Measurements from ENCODE around the gene SCT.

The SCT gene

DNA sequence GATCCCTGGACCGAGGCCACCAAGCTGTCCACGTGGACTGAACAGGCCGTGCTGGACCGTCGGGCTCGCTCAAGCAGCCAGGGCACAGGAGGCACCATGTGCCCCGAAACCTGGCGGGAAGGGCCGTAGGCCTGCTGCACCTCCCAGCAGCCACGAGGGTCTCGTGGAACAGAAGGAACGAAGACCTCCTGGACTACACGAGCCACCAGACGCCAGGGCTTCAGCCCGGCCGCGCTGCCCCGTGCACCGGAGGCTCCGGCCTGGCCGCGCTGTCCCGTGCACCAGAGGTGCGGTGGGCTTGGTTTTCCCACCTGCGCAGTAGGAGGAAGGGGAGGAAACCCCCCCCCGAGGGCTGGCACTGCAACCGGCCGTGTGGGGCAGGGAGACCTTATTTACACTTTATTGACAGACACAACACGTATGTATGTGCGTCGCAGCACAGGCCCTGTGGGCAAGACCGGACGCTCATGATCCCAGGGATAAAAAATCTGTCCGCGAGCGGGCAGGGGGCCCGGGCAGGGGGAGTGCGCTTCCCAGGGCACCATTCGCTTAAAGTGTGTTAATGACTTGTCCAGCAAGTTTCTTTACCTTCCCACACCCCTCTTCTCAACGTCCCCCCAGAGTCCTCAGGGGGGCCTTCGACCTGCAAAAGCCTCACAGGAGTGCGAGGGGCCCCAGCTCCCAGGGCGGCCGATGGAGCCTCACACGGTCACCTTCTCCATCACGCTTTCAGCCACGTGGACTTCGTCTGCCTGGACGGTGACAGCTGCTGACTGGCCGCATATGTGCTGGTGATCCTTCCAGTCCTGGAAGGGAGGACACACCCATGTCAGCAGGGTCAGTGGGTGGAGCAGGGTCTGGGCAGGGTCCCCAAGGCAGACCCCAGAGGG is 17.1 kb upstream of the SCT start:
- DNase-seq (ENCODE audit: low read depth in 2 of 2): no peak

- no peak for DNase-seq (ENCODE audit: low read depth in 2 of 2)
Observed at GRCh38 chr11:643366-643765, 16.4 kb upstream of the SCT start.

GRCh38 chr11:641806-642370 is 14.9 kb upstream of the SCT start:
- DNase-seq (ENCODE audit: low read depth in 2 of 2): no peak

DNA sequence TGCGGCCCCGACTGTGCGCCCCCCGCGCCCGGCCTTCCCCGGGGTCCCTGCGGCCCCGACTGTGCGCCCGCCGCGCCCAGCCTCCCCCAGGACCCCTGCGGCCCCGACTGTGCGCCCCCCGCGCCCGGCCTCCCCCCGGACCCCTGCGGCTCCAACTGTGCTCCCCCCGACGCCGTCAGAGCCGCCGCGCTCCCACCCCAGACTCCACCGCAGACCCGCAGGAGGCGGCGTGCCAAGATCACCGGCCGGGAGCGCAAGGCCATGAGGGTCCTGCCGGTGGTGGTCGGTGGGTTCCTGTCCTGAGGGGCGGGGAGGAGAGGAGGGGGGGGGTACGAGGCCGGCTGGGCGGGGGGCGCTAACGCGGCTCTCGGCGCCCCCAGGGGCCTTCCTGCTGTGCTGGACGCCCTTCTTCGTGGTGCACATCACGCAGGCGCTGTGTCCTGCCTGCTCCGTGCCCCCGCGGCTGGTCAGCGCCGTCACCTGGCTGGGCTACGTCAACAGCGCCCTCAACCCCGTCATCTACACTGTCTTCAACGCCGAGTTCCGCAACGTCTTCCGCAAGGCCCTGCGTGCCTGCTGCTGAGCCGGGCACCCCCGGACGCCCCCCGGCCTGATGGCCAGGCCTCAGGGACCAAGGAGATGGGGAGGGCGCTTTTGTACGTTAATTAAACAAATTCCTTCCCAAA is 13.2 kb upstream of the SCT start:
- no peak for DNase-seq (ENCODE audit: low read depth in 2 of 2)

GRCh38 chr11:639332-639955 is 12.5 kb upstream of the SCT start:
- no peak for DNase-seq (ENCODE audit: low read depth in 2 of 2)

DNA sequence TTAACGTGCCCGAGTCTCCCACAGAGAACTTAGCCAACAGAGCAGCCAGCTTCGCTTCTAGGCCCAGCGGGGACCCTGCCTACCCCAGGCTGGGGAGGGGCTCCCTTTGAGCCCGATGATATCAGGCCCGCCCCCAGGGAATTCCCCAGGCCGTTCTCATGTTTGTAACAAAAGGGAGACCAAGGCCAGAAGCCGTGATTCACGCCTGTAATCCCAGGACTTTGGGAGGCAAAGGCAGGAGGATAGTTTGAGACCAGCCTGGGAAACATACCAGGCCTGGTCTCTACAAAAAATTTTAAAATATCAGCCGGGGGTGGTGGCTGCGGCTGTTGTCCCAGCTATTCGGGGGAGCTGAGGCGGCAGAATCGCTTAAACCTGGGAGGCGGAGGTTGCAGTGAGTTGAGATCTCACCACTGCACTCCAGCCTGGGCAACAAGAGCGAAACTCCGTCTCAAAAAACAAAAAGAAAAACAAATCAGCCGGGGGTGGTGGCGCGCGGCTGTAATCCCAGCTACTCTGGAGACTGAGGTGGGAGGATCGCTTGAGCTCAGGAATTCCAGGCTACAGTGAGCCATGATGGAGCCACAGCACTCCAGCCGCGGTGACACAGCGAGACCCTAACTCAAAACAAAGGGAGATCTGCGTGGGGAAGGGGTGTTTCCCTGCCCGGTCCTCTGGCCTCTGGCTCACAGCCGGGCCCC is 11.8 kb upstream of the SCT start:
- no peak for DNase-seq (ENCODE audit: low read depth in 2 of 2)

DNA sequence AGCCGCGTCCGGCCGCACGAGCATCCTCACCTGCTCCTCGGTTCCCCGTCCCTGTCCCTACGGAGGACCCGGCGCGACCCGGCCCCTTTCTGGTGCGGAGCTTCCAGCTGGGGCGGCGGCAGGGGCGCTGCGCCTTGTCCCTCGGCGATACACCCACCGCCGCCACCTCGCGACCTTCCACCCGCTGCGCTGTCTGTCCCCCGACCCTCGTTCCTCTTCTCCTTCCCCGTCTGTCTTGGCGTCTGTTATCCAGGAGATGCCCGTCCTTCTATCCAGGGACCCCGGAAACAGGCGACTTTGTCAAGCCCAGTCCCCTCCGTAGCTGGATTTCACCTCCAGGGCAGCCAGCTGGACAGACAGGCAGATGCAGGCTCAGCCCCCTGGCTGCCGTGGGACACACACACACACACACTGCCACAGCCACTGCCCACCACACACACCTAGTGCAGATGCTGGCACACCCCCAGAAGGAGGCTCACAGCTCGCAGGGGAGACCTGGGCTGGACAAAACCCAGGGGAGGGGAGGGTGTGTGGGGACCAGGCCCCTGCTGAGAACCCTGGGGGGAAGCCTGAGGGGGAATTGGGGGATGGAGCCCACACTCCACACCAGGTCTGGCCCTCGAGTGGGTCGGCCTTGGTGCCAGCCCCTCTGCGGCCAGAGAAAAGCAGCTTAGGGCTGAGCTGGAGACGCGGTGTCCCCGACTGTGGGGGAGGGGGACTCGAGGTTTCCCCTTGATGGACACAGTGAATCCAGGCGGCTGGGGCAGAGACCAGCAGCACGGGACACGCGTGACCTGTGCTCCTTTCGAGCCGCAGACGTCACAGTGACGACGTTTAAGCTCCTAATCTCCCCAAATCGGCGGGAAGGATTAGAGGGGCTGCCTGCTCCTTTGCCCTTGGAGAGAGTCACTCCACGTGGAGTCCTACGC is 10.9 kb upstream of the SCT start:
- no peak for DNase-seq (ENCODE audit: low read depth in 2 of 2)

DNA sequence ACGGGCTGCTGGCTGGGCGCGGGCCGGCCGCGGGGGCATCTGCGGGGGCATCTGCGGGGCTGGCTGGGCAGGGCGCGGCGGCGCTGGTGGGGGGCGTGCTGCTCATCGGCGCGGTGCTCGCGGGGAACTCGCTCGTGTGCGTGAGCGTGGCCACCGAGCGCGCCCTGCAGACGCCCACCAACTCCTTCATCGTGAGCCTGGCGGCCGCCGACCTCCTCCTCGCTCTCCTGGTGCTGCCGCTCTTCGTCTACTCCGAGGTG is 10.3 kb upstream of the SCT start:
- DNase-seq (ENCODE audit: low read depth in 2 of 2): no peak

GRCh38 chr11:636511-637332 is 9.7 kb upstream of the SCT start, which contains the start of gene DRD4:
Gene DRD4, plus strand, starts transcription at chr11:637269. Its CDS starts 36 bp downstream, at chr11:637305.
- no peak for DNase-seq (ENCODE audit: low read depth in 2 of 2)

- DNase-seq (ENCODE audit: low read depth in 2 of 2): no peak
Observed at GRCh38 chr11:635945-636510, 9.0 kb upstream of the SCT start.

GRCh38 chr11:630871-631270 is 3.9 kb upstream of the SCT start:
- DNase-seq (ENCODE audit: low read depth in 2 of 2): no peak

DNA sequence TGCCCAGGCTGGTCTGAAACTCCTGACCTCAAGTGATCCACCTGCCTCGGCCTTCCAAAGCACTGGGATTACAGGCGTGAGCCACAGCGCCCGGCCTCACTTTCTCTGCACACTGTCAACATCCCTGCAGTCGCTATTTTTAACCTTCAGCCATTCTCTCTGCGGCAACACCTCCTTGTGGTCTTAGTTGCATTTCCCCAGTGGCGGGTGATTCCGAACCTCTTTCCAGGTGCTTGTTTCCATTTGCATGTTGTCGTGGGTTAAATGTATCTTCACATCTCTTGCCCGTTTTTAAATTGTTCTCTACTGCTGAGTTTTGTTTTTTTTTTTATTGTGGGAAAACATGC is 2.2 kb upstream of the SCT start:
- DNase-seq (ENCODE audit: low read depth in 2 of 2): no peak

DNA sequence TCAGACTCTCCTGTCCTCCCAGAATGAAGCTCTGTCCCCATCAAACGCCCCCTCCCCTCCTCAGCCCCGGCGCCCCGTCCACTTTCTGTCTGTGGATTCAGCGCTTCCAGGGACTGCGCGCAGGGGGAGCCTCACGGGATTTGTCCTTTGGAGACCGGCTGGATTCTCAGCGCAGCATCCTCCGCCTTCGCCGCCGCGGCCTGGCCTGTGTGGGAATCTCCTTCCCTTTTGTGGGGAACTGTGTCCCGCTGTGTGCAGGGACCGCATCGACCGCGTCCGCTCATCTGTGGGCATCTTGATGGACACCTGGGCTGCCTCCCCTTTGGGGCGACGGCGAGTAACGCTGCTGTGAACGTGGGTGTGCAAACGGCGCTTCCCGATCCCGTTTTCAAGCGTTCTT is 1.1 kb upstream of the SCT start:
- no peak for DNase-seq (ENCODE audit: low read depth in 2 of 2)

DNA sequence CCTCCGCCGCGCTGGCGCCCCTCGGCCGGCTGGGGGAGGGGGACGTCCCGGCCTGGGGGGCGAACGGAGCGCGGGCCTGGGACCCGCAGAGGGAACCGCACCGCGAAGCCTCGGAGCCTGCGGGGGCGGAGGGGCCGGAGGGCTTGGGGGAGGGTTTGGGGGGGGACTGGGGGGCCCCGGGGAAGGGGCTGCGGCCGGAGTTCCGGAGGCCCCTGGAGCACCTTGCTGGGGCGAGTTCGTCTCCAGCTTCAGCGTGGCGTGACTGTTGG is 261 bp upstream of the SCT start:
- DNase-seq (ENCODE audit: low read depth in 2 of 2): no peak

- no peak for DNase-seq (ENCODE audit: low read depth in 2 of 2)
Observed at GRCh38 chr11:625636-626268, 1.2 kb downstream of the SCT start.

- no peak for DNase-seq (ENCODE audit: low read depth in 2 of 2)
Observed at GRCh38 chr11:624705-625635, 2.0 kb downstream of the SCT start, which contains the start of gene CDHR5. Gene CDHR5, minus strand, starts transcription at chr11:624955. Its CDS starts 53 bp downstream, at chr11:624902.

GRCh38 chr11:623999-624704 is 2.8 kb downstream of the SCT start:
- DNase-seq (ENCODE audit: low read depth in 2 of 2): no peak
